Astrocyte of the spinal cord (primary cell): ENCODE measurements around the gene ADAMTS6.

Experiments used
- DNase-seq: peaks from one replicate; pipeline ENCODE4 v3.0.0; 2011; ENCODE audit warnings: low read depth, low spot score
- H3K4me3 ChIP-seq: 2 replicates; pipeline ENCODE4 v1.5.1; 2011; ENCODE audit warnings: low read depth, mild to moderate bottlenecking, low read length, moderate library complexity
- CTCF ChIP-seq: IDR thresholded peaks from 2 replicates; pipeline ENCODE4 v1.5.1; 2012; ENCODE audit warnings: low read depth, mild to moderate bottlenecking, low read length, inconsistent platforms
- in situ Hi-C: cut with HindIII; loops from 2 replicates; pipeline ENCODE4 v1.10.0; 2017; ENCODE audit warnings: low sequenced_read_pairs

Gene ADAMTS6

GRCh38 chr5:65161655-65162054 lies 320.1 kb downstream of the ADAMTS6 start:
- no peak overlapping the region for H3K4me3 ChIP-seq
- no peak for TF ChIP-seq CTCF
- in situ Hi-C loops: no loop called here
- no peak for DNase-seq

- in situ Hi-C loops: no loop called here
- DNase-seq: no peak
- H3K4me3 ChIP-seq: no peak overlapping the region
- TF ChIP-seq CTCF: no peak
Measured at GRCh38 chr5:65157906-65158603, 323.7 kb downstream of the ADAMTS6 start.

- DNase-seq: no peak
- in situ Hi-C loops: no loop called here
- no peak overlapping the region for H3K4me3 ChIP-seq
- TF ChIP-seq CTCF: no peak
Measured at GRCh38 chr5:65156933-65157332, 324.8 kb downstream of the ADAMTS6 start.

GRCh38 chr5:65152131-65152530 lies 329.6 kb downstream of the ADAMTS6 start:
- no peak overlapping the region for H3K4me3 ChIP-seq
- in situ Hi-C loops: no loop called here
- no peak for DNase-seq
- no peak for TF ChIP-seq CTCF

DNA sequence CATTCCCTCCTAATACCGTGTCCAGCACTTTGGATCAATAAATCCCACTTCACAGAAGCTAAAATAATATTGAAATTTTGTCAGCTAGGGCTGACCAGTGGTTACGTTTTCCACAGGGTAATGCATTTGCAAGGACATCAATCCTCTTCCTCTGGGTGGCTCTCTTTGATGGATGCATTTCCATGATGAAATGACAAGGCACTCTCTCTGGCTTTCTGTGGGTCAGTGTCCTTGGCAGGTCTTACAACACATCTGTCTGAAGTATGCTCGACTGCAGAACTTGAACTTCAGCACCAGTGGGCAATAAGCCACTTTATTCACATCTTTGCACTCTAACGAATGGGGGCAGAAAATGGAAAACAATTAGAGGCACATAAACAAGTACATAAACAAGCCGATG lies 330.1 kb downstream of the ADAMTS6 start:
- no peak for TF ChIP-seq CTCF
- H3K4me3 ChIP-seq: no peak overlapping the region
- in situ Hi-C loops: no loop called here
- no peak for DNase-seq

GRCh38 chr5:65150599-65151304 lies 331.0 kb downstream of the ADAMTS6 start:
- in situ Hi-C loops: no loop called here
- TF ChIP-seq CTCF: no peak
- no peak for DNase-seq
- no peak overlapping the region for H3K4me3 ChIP-seq
